Lower leg skin (tissue), 4 donors: ENCODE measurements around the gene CHL1. TPM values are rescaled to one million over a fixed set of nuclear protein-coding genes. Genes with fewer than 3 reads are reported as not detected.

Source experiments
- DNase-seq, 2 donors: peaks; one replicate each; pipeline ENCODE4 v3.0.0-alpha.2; 2019; ENCODE audit warnings: low spot score in 2 of 2
- H3K4me3 ChIP-seq: fragments of 200-600 bp; sonication (generic); 2 replicates; pipeline ENCODE4 v1.5.1; 2017; ENCODE audit warnings: mild to moderate bottlenecking, low read depth; ENCODE audit not compliant: poor library complexity, severe bottlenecking
- CTCF ChIP-seq, 3 donors: fragments of 450-650 bp; IDR thresholded peaks; one replicate each; pipeline ENCODE4 v1.5.1; 2016; ENCODE audit warnings: antibody characterized with exemption in 3 of 3, mild to moderate bottlenecking in 3 of 3, moderate library complexity in 2 of 3
- POLR2A ChIP-seq, 2 donors: fragments of 450-650 bp; IDR thresholded peaks; one replicate each; pipeline ENCODE4 v1.6.1; 2016 to 2017; ENCODE audit warnings: antibody characterized with exemption in 2 of 2, mild to moderate bottlenecking in 1 of 2, moderate library complexity in 1 of 2
- WGBS, 2 donors: methylation state at CpG; one replicate each; pipeline ENCODE4 v1.1.5; 2018; 5-methylcytosine and 5-hydroxymethylcytosine counted together
- intact Hi-C: fragments of 100-400 bp; cut with DNase I; formaldehyde crosslinking; loops from one replicate; pipeline ENCODE4 v1.15.0; 2023; ENCODE audit warnings: low total_unique reads
- total RNA-seq, 4 donors: library from RNA; depleted of rRNA; stranded (reverse); fragments of >200 nt; gene quantifications; one replicate each; pipeline ENCODE4 v1.1.0, GENCODE V29; 2016

The CHL1 gene
- total RNA-seq, 4 donors from 2014 or later: 32.7 to 53.1 (median 42.9) TPM

- WGBS, 2 donors: 2 to 3% methylated on average over 30 to 31 of the region's 56 CpGs
- intact Hi-C loops: no loop called here
- TF ChIP-seq CTCF (IDR thresholded peaks at IDR 0.05) (no peak), POLR2A (IDR thresholded peaks at IDR 0.05) (no peak)
- peak in 1 of 2 donors; percentile 84 for DNase-seq
- H3K4me3 ChIP-seq: peak overlapping the region; percentile 24
Measured at GRCh38 chr3:197149-197827, 725 bp downstream of the CHL1 start.

GRCh38 chr3:197828-198491 lies 1.4 kb downstream of the CHL1 start:
- TF ChIP-seq CTCF (IDR thresholded peaks at IDR 0.05) (no peak), POLR2A (IDR thresholded peaks at IDR 0.05) (no peak)
- peak overlapping the region; percentile 24 for H3K4me3 ChIP-seq
- DNase-seq: no peak
- WGBS, 2 donors: 1 to 2% methylated on average over 35 to 36 of the region's 66 CpGs
- intact Hi-C loops: no loop called here

GRCh38 chr3:199835-200234 lies 3.3 kb downstream of the CHL1 start:
- no peak overlapping the region for H3K4me3 ChIP-seq
- DNase-seq: no peak
- intact Hi-C loops: no loop called here
- WGBS, 2 donors: 90 to 93% methylated on average over 2 of the region's 2 CpGs
- TF ChIP-seq POLR2A (IDR thresholded peaks at IDR 0.05): no peak
- no peak for TF ChIP-seq CTCF (IDR thresholded peaks at IDR 0.05)

- intact Hi-C loops: no loop called here
- no peak for DNase-seq
- 51 to 64% methylated on average over 4 of the region's 4 CpGs for WGBS, 2 donors
- no peak for TF ChIP-seq POLR2A (IDR thresholded peaks at IDR 0.05)
- TF ChIP-seq CTCF (IDR thresholded peaks at IDR 0.05): no peak
- no peak overlapping the region for H3K4me3 ChIP-seq
Measured at GRCh38 chr3:200758-201325, 4.3 kb downstream of the CHL1 start.

GRCh38 chr3:204102-204501 lies 7.5 kb downstream of the CHL1 start:
- H3K4me3 ChIP-seq: no peak overlapping the region
- TF ChIP-seq CTCF (IDR thresholded peaks at IDR 0.05) (no peak), POLR2A (IDR thresholded peaks at IDR 0.05) (no peak)
- intact Hi-C loops: no loop called here
- 68% methylated on average over 2 of the region's 2 CpGs for WGBS, 2 donors
- DNase-seq: no peak
